Prostate gland (tissue), 2 donors: ENCODE data around the gene AOPEP. TPM values are rescaled to one million over a fixed set of nuclear protein-coding genes. Genes with fewer than 3 reads are reported as not detected.
"Not testable (repeated sequence)": the region's sequence is repeated elsewhere in the genome, so short reads cannot be mapped to it uniquely, and the experiment has no call there.

Experiments used
- DNase-seq: peaks from one replicate; pipeline ENCODE4 v3.0.0-alpha.2; 2019; ENCODE audit warnings: low spot score
- H3K27ac ChIP-seq, 2 donors: fragments of 200-600 bp; sonication (generic); 2 replicates each; pipeline ENCODE4 v1.5.1; 2017 to 2019
- H3K27me3 ChIP-seq: fragments of 200-600 bp; sonication (generic); replicated peaks from 2 replicates; pipeline ENCODE4 v1.5.1; 2019; ENCODE audit not compliant: insufficient read depth
- H3K36me3 ChIP-seq, 2 donors: fragments of 200-600 bp; sonication (generic); 1 replicate in 1 of 2; 2 replicates in 1 of 2; pipeline versions ENCODE4 v1.5.1 to v1.8.1; 2017 to 2019
- H3K4me1 ChIP-seq: fragments of 200-600 bp; sonication (generic); replicated peaks from 2 replicates; pipeline ENCODE4 v1.5.1; 2019
- H3K4me3 ChIP-seq, 2 donors: fragments of 200-600 bp; sonication (generic); 2 replicates each; pipeline ENCODE4 v1.5.1; 2017 to 2019
- H3K9me3 ChIP-seq: fragments of 200-600 bp; sonication (generic); 2 replicates; pipeline ENCODE4 v1.5.1; 2017
- CTCF ChIP-seq, 4 experiments: fragments of 200-600 bp in 2 of 4; fragments of 450-650 bp in 2 of 4; sonication (generic) in 2 of 4; IDR thresholded peaks; 1 replicate in 3 of 4; 2 replicates in 1 of 4; pipeline ENCODE4 v1.5.1; 2016 to 2019; ENCODE audit warnings: antibody characterized with exemption in 4 of 4, mild to moderate bottlenecking in 2 of 4, moderate library complexity in 2 of 4
- POLR2A ChIP-seq: fragments of 450-650 bp; IDR thresholded peaks from one replicate; pipeline ENCODE4 v1.6.1; 2016; ENCODE audit warnings: antibody characterized with exemption, mild to moderate bottlenecking
- POLR2AphosphoS5 ChIP-seq: sonication (generic); formaldehyde crosslinking; IDR thresholded peaks from one replicate; pipeline ENCODE4 v1.6.1; 2017; ENCODE audit warnings: antibody characterized with exemption
- WGBS: methylation state at CpG from one replicate; pipeline ENCODE4 v1.1.5; 2018; 5-methylcytosine and 5-hydroxymethylcytosine counted together
- intact Hi-C: fragments of 100-400 bp; cut with DNase I; formaldehyde crosslinking; loops from one replicate; pipeline ENCODE4 v1.14.2; 2022
- total RNA-seq, 2 donors: library from RNA; depleted of rRNA; stranded (reverse); fragments of >200 nt; gene quantifications; one replicate each; pipeline ENCODE4 v1.1.0, GENCODE V29; 2016

The AOPEP gene
- total RNA-seq, 2 donors from 2014 or later: 107 to 188 TPM

DNA sequence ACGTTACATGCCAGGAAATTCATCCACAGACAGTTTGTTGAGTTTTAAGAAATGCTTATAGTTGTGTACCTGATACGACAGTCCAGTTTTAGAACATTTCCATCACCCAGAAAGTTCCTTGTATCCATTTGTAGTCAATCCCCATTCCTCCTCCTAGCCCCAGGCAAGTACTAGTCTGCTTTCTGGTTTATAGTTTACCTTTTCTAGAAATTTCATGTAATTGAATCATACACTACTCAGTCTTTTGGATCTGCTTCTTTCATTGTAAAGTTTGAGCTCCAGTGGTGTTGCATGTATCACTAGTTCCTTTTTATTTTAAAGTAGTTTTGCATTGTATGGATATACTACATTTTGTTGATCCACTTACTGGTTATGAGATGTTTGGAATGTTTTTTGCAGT lies 291.2 kb downstream of the AOPEP start:
- peaks cover 2% of the 10 kb centered on the region for H3K4me1 ChIP-seq
- no peaks in the 10 kb centered on the region for H3K27me3 ChIP-seq
- intact Hi-C loops: no loop called here
- peak overlapping the region; percentile 58 to 68 for H3K27ac ChIP-seq
- WGBS: 72% methylated on average over 2 of the region's 2 CpGs
- DNase-seq: no peak
- TF ChIP-seq POLR2AphosphoS5 (no peak), CTCF (IDR thresholded peaks at IDR 0.05) (no peak), POLR2A (no peak)
- H3K4me3 ChIP-seq: no peak overlapping the region
- no peaks in the 10 kb centered on the region for H3K36me3 ChIP-seq
- H3K9me3 ChIP-seq: no peaks in the 10 kb centered on the region

- peak; percentile 55 for DNase-seq
- Histone ChIP-seq H3K4me3 (no peak overlapping the region), H3K4me1 (peaks cover 2% of the 10 kb centered on the region), H3K9me3 (no peaks in the 10 kb centered on the region), H3K27me3 (no peaks in the 10 kb centered on the region), H3K36me3 (no peaks in the 10 kb centered on the region), H3K27ac (peak overlapping the region; percentile 58 to 68)
- intact Hi-C loops: no loop called here
- 19% methylated on average over 11 of the region's 11 CpGs for WGBS
- TF ChIP-seq CTCF (IDR thresholded peaks at IDR 0.05): peak in 1 of 4 experiments; percentile 7
- no peak for TF ChIP-seq POLR2A
- peak; percentile 54 for TF ChIP-seq POLR2AphosphoS5
Observed at GRCh38 chr9:95018099-95018936, 291.8 kb downstream of the AOPEP start.

GRCh38 chr9:95020644-95021043 lies 294.1 kb downstream of the AOPEP start:
- intact Hi-C loops, H3K36me3 ChIP-seq, H3K4me1 ChIP-seq: not testable (repeated sequence)

DNA sequence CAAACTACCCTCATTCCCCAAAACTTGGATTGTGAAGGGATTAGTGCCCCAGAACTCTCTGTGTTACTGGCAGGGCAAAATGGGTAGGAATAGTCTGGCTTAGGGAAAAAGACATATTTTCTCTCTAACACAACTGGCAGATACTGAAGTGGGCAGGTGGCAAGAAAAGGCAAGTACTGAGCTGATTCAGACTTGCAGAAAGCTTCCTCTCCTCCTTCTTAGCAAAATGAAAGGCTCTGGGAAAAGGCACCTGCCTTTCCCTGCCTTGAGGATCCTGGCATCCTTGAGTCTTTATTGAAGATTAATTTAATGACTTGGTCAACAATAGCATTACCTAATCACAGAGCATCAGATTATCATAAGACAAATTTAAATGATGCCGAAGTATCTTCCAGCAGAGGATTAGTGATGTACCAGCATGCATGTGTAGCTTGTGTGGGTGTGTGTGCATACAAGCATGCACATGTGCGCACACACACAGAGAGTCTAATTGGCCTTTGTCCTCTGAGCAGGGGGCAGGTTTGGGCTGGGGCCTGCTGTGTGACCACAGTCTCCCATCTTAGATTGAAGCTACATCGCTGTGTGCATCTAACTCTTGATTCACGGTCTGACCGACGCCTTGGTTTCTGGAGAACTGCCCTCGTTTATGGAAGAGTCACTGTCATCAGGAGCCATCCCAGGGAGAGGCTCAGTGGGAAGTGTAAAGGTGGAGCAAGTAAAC lies 294.8 kb downstream of the AOPEP start:
- TF ChIP-seq CTCF (IDR thresholded peaks at IDR 0.05) (no peak), POLR2AphosphoS5 (peak; percentile 44)
- intact Hi-C loops: no loop called here
- peak overlapping the region; percentile 2 to 40 for H3K27ac ChIP-seq
- no peaks in the 10 kb centered on the region for H3K9me3 ChIP-seq
- no peak for DNase-seq
- peaks cover 5% of the 10 kb centered on the region for H3K4me1 ChIP-seq
- H3K27me3 ChIP-seq: no peaks in the 10 kb centered on the region
- H3K36me3 ChIP-seq: no peaks in the 10 kb centered on the region
- H3K4me3 ChIP-seq: no peak overlapping the region
- 39% methylated on average over 7 of the region's 7 CpGs for WGBS

More at GRCh38 chr9:95020644-95021043, 294.1 kb downstream of the AOPEP start:
- WGBS: 75% methylated on average over 6 of the region's 6 CpGs
- not testable (repeated sequence) for H3K9me3 ChIP-seq, H3K27me3 ChIP-seq, H3K4me3 ChIP-seq, H3K27ac ChIP-seq, DNase-seq

DNA sequence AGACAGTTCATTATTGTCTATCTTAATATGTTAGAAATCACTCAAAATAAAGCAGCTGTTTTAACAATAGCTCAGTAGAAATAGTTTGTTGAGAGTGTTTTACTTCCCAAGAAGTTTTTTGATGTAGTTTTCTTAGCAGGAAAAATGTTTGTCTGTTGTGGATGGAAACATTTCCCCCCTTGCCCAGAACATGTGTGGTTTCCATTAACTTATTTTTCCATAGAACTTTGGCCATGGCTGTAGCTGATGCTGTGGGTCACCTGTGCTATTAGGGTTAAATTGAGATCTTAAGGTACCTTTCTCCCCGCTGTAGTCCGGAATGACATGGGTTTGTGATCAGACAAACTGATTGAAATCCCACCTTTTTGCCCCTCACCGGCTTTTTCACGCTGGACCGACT lies 296.2 kb downstream of the AOPEP start:
- no peak for DNase-seq
- Histone ChIP-seq H3K27me3 (no peaks in the 10 kb centered on the region), H3K4me1 (peaks cover 5% of the 10 kb centered on the region), H3K9me3 (no peaks in the 10 kb centered on the region), H3K27ac (peak overlapping the region; percentile 60 to 61), H3K36me3 (no peaks in the 10 kb centered on the region), H3K4me3 (no peak overlapping the region)
- intact Hi-C loops: no loop called here
- TF ChIP-seq CTCF (IDR thresholded peaks at IDR 0.05): no peak
- TF ChIP-seq POLR2A: no peak
- TF ChIP-seq POLR2AphosphoS5: no peak
- 68% methylated on average over 5 of the region's 5 CpGs for WGBS
